ENCODE measurements around the gene SART3. TPM values are rescaled to one million over a fixed set of nuclear protein-coding genes. Genes with fewer than 3 reads are reported as not detected.
A peak's percentile ranks its signal among the peaks of the same experiment; 100 is the strongest.

SART3 gene
- total RNA-seq, 4 donors from 2014 or later: 31.6 to 48.0 (median 40.1) TPM

DNA sequence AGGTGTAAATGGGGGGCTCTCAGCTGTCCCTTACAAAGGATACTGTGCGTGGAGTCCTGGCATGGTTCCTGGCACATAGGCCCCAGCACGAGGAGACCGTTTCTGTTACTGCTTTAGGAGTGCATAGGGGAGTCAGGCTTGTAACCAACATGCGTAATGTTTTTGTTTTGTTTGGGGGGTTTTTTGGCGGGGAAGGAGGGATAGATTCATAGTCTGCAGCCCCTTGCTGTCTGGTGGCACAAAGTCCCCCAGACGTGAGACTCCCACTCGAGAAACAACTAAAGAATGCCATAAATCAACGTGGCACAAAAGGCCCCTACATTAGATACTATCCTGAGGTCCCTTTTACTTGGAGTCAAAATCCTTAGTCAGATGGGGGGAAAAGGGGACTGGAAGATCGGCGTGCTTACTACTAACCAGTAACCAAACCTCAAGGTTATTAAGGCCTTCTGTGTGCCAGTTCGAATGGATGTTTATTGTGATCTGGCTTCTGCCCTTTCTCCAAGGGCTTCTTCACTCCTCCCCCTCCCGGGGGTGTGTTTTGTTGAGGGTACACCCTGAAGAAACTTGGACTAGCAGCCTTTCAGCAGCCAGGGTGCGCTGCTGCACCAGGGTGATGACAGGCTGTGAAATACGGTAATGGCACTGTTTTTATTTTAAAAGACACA lies 2.3 kb upstream of the SART3 start:
- TF ChIP-seq, protein P1, sequence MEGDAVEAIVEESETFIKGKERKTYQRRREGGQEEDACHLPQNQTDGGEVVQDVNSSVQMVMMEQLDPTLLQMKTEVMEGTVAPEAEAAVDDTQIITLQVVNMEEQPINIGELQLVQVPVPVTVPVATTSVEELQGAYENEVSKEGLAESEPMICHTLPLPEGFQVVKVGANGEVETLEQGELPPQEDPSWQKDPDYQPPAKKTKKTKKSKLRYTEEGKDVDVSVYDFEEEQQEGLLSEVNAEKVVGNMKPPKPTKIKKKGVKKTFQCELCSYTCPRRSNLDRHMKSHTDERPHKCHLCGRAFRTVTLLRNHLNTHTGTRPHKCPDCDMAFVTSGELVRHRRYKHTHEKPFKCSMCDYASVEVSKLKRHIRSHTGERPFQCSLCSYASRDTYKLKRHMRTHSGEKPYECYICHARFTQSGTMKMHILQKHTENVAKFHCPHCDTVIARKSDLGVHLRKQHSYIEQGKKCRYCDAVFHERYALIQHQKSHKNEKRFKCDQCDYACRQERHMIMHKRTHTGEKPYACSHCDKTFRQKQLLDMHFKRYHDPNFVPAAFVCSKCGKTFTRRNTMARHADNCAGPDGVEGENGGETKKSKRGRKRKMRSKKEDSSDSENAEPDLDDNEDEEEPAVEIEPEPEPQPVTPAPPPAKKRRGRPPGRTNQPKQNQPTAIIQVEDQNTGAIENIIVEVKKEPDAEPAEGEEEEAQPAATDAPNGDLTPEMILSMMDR (IDR thresholded peaks at IDR 0.05): peak; percentile 86 to 94 (median 87)
- TF ChIP-seq POLR2A (IDR thresholded peaks at IDR 0.05; ENCODE audit: low read depth) (no peak), POLR2AphosphoS5 (IDR thresholded peaks at IDR 0.05) (peak; percentile 72 to 81), EP300 (IDR thresholded peaks at IDR 0.05) (no peak)
- peak; percentile 94 for DNase-seq (ENCODE audit: extremely low spot score)
- intact Hi-C loops (cut with DNase I): loop anchor here (1.0 to 5.0 kb wide), 2 partner anchors 55 to 289 kb away; no protein-coding TSS in a partner anchor
- H3K27ac ChIP-seq (replicated peaks in 1 of 4): peak overlapping the region; percentile 93 to 95 (median 95)
- no peaks in the 10 kb centered on the region for H3K9me3 ChIP-seq
- 3% methylated on average over 14 of the region's 14 CpGs for WGBS
- H3K4me3 ChIP-seq: peak overlapping the region; percentile 82 to 93 (median 84)
- H3K27me3 ChIP-seq: no peaks in the 10 kb centered on the region
- peaks cover 61 to 78% (median 71%) of the 10 kb centered on the region in 4 donors for H3K4me1 ChIP-seq
- H3K36me3 ChIP-seq: peaks cover 39 to 47% (median 43%) of the 10 kb centered on the region in 4 donors

- Histone ChIP-seq H3K27me3 (no peaks in the 10 kb centered on the region), H3K4me3 (peak within 1 kb of the TSS; percentile 82 to 93 (median 84)), H3K9me3 (no peaks in the 10 kb centered on the region), H3K4me1 (peaks cover 59 to 80% (median 74%) of the 10 kb centered on the region in 4 donors), H3K27ac (replicated peaks in 1 of 4) (peak within 1 kb of the TSS; percentile 93 to 95 (median 95)), H3K36me3 (peaks cover 32 to 45% (median 39%) of the 10 kb centered on the region in 4 donors)
- DNase-seq (ENCODE audit: extremely low spot score): peak; percentile 98
- peak; percentile 93 to 98 for TF ChIP-seq POLR2AphosphoS5 (IDR thresholded peaks at IDR 0.05)
- TF ChIP-seq, protein P1 (IDR thresholded peaks at IDR 0.05): peak in 1 of 3 experiments; percentile 6
- peak; percentile 92 for TF ChIP-seq POLR2A (IDR thresholded peaks at IDR 0.05; ENCODE audit: low read depth)
- no peak for TF ChIP-seq EP300 (IDR thresholded peaks at IDR 0.05)
- intact Hi-C loops (cut with DNase I): loop anchor here (1.0 to 5.0 kb wide), 2 partner anchors 56 to 290 kb away; no protein-coding TSS in a partner anchor
- WGBS: 0% methylated on average over 8 of the region's 72 CpGs
These were observed 1.6 kb upstream of the SART3 start, which contains the start of gene ISCU for GRCh38 chr12:108562348-108563135. Gene ISCU, plus strand, starts transcription at chr12:108562596. Its CDS starts 27 bp downstream, at chr12:108562623.

DNA sequence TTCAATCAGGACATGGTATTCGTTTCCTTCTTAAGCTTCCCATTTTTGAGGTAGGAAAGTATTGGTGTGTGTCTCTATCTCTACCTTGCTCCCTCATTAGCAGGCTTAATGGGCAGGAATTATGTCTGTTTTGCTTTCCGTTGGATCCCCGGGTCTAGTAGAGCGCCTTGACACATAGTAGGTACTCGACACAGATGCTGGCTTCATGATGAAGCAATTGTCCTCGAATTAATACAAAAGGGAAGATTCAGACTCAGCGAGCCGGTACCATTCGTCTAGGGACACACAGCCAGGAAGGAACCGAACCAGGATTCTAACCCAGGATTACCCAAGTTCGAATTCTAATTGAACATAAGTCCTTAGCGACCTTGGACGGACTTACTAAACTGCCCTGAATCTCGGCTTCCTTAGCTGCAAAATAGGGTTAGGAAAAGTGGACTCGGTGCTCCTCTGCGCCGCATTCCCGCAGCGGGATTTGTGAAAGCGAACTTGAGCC lies 927 bp upstream of the SART3 start:
- Histone ChIP-seq H3K9me3 (no peaks in the 10 kb centered on the region), H3K4me3 (peak overlapping the region; percentile 82 to 93 (median 84)), H3K36me3 (peaks cover 26 to 42% (median 34%) of the 10 kb centered on the region in 4 donors), H3K4me1 (peaks cover 63 to 80% (median 78%) of the 10 kb centered on the region in 4 donors), H3K27ac (replicated peaks in 1 of 4) (peak overlapping the region; percentile 93 to 95 (median 95)), H3K27me3 (no peaks in the 10 kb centered on the region)
- WGBS: under 1% methylated on average over 20 of the region's 20 CpGs
- no peak for TF ChIP-seq POLR2A (IDR thresholded peaks at IDR 0.05; ENCODE audit: low read depth)
- TF ChIP-seq EP300 (IDR thresholded peaks at IDR 0.05): no peak
- TF ChIP-seq, protein P1 (IDR thresholded peaks at IDR 0.05): no peak
- no peak for TF ChIP-seq POLR2AphosphoS5 (IDR thresholded peaks at IDR 0.05)
- DNase-seq (ENCODE audit: extremely low spot score): no peak
- intact Hi-C loops (cut with DNase I): loop anchor here (5.0 kb wide), 1 partner anchor 290 kb away; no protein-coding TSS in a partner anchor

DNA sequence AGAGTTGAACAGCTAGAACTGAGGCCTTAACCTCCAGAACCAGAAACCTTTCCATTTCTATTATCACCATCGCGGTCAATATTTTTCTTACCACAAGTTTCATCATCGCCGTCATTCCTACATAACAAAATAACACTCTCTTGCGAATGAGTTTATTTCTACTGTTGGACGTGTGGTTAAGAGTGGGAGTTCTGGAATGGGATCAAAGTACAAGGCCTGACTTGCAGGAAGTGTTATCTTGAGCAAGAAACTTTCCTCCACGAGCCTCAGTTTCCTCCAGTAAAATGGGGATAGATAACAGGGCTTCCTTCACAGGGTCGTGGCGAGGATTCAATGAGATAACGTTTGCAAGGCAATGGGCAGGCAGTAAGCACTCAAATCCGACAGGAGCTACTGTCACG lies 652 bp downstream of the SART3 start:
- peaks cover 56 to 82% (median 79%) of the 10 kb centered on the region in 4 donors for H3K4me1 ChIP-seq
- no peaks in the 10 kb centered on the region for H3K9me3 ChIP-seq
- H3K4me3 ChIP-seq: peak overlapping the region; percentile 82 to 93 (median 84)
- 1% methylated on average over 11 of the region's 12 CpGs for WGBS
- intact Hi-C loops (cut with DNase I): loop anchor here (5.0 kb wide), 1 partner anchor 292 kb away; no protein-coding TSS in a partner anchor
- peaks cover 12 to 33% (median 19%) of the 10 kb centered on the region in 4 donors for H3K36me3 ChIP-seq
- DNase-seq (ENCODE audit: extremely low spot score): no peak
- no peaks in the 10 kb centered on the region for H3K27me3 ChIP-seq
- TF ChIP-seq EP300 (IDR thresholded peaks at IDR 0.05) (no peak), POLR2AphosphoS5 (IDR thresholded peaks at IDR 0.05) (no peak), POLR2A (IDR thresholded peaks at IDR 0.05; ENCODE audit: low read depth) (no peak)
- TF ChIP-seq, protein P1 (IDR thresholded peaks at IDR 0.05): no peak
- H3K27ac ChIP-seq (replicated peaks in 1 of 4): peak overlapping the region; percentile 93 to 95 (median 95)
